GM12873 (cell line): ENCODE data around the gene GLRX3.

Experiments
- CTCF ChIP-seq: IDR thresholded peaks from 2 replicates; pipeline ENCODE4 v1.5.1; 2012; ENCODE audit warnings: low read depth, mild to moderate bottlenecking, moderate library complexity, low read length, control low read depth; ENCODE audit not compliant: insufficient read depth; ENCODE audit errors: missing control alignments

GLRX3 gene

DNA sequence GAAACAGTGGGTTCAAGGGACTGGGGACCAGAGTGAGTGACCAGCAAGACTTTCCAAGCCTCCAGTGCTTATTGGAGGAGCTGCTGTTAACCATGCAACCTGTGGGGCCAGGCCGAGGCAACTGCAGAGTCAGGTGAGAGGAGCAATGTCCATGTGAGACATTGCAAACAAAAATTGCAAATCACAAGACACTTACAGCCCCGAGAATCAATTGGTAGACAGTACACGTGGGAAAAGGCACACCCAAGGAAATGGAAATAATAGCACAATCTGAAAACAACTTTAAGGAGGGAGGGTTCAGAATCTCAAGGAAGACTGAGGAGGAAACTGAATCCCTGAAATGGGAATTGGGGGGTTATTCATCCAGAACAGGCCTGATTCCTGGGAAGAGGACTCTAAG is 72.6 kb downstream of the GLRX3 start:
- no peak for TF ChIP-seq CTCF

GRCh38 chr10:130212746-130213145 is 76.6 kb downstream of the GLRX3 start:
- TF ChIP-seq CTCF: no peak

GRCh38 chr10:130213286-130214080 is 77.3 kb downstream of the GLRX3 start:
- no peak for TF ChIP-seq CTCF

- no peak for TF ChIP-seq CTCF
These were observed 78.2 kb downstream of the GLRX3 start for GRCh38 chr10:130214431-130214830.

DNA sequence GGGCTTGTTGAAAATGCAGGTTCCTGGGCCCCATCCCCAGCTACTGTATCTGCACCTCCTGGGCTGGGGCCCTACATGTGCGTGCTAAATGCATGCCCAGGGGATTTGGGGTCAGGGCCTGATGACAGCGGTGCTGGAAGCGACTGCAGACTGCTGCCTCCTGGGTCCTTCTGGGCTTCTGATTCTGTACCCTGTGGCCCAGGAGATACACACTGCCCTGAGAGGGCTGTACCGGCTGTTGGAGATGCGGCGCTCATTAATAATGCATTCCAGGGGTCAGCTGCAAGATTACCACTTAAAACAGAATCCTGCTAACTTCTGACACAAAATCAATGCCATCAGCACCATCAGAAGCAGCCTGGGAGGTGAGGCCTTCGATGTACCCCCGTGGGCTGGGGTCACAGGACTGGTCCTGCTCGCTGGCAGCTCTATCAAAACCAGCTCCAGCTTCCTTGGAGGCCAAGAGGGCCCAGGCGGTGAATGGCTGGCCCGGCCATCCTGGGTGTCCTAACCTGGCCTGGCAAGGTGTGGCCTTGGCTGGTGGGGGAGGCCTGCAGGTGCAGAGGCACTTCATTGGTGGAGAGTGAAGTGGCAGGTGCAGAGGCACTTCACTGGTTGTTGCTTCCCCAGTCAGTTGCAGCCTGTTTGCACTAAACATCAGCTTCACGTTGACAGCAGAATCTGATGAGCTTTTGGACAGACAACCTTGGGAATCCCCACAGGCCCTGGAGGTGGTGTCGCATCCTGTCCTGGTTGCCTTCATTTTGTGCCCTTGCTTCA is 79.2 kb downstream of the GLRX3 start:
- TF ChIP-seq CTCF: no peak

DNA sequence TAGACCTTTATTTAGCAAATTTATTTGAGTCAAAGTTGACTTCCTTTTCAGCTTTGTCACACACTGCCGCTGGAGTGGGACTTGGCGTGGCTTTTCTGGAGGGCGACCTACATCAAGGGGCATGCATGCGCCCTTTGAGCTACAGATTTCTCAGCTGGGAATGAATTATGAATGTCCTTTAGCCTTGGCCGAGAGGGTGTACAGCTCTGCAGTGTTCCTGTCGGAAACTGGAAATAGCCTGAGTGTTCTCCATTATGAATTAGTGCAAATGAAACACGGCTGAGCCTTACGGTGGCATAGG is 79.7 kb downstream of the GLRX3 start:
- no peak for TF ChIP-seq CTCF

DNA sequence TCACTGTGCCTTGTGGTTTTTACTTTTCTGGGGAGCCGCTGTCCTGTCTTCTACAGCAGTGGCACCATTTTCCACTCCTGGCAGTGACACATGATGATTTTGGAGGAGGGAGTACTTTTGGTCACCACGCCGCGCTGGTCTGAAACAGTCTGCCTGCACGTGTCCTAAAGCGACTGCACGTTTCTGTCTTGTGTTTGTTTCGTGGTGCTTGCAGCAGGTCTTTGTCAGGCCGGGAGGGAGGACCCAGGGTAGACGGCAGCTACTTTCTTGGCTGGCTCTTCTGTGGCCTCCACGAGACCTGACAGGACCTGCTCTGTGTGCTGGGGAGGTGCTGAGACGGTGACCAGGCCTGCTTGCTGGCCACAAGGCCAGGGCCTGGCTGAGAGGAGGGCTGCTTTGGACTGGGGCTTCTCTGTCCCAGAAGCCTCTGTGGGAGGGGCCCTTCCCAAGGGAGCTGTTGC is 82.0 kb downstream of the GLRX3 start:
- no peak for TF ChIP-seq CTCF
